Panc1 (cell line): ENCODE results near the gene CCDC197.

Experiments used
- POLR2AphosphoS5 ChIP-seq: IDR thresholded peaks from 2 replicates; pipeline ENCODE4 v1.6.1; 2012; ENCODE audit warnings: mild to moderate bottlenecking, low read depth, low read length, moderate library complexity
- SIN3A ChIP-seq: IDR thresholded peaks from 2 replicates; pipeline ENCODE4 v1.6.1; 2012; ENCODE audit warnings: low read depth, mild to moderate bottlenecking, low read length, moderate library complexity, borderline replicate concordance; ENCODE audit not compliant: insufficient read depth
- TF ChIP-seq, protein P1 (sequence below): fragments of 450-650 bp; IDR thresholded peaks from 2 replicates; pipeline ENCODE4 v1.5.1; 2017; ENCODE audit warnings: mild to moderate bottlenecking

DNA sequence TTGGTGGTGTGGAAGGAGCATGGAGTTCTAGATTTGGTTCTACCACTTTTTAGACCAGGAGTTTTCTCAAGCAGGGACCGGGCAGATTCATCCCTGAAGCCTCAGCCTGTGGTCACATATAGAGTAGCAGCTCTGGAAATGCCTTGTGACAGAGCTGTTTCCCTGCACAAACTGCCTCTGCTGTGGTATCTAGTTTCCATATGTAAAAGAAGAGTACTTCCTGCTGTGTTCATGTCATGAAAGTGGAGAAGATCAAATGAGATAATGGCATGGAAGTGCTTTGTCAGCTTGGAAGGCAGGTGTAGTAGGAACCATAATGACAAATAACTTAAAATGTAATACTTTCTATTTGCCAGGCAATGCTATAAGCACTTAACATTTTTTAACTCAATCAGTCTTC lies 55.1 kb downstream of the CCDC197 start:
- TF ChIP-seq, protein P1, sequence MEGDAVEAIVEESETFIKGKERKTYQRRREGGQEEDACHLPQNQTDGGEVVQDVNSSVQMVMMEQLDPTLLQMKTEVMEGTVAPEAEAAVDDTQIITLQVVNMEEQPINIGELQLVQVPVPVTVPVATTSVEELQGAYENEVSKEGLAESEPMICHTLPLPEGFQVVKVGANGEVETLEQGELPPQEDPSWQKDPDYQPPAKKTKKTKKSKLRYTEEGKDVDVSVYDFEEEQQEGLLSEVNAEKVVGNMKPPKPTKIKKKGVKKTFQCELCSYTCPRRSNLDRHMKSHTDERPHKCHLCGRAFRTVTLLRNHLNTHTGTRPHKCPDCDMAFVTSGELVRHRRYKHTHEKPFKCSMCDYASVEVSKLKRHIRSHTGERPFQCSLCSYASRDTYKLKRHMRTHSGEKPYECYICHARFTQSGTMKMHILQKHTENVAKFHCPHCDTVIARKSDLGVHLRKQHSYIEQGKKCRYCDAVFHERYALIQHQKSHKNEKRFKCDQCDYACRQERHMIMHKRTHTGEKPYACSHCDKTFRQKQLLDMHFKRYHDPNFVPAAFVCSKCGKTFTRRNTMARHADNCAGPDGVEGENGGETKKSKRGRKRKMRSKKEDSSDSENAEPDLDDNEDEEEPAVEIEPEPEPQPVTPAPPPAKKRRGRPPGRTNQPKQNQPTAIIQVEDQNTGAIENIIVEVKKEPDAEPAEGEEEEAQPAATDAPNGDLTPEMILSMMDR = no peak
- TF ChIP-seq SIN3A = no peak
- TF ChIP-seq POLR2AphosphoS5 = no peak
